ENCODE results near the gene IQGAP3.
A peak's percentile ranks its signal among the peaks of the same experiment; 100 is the strongest.

DNA sequence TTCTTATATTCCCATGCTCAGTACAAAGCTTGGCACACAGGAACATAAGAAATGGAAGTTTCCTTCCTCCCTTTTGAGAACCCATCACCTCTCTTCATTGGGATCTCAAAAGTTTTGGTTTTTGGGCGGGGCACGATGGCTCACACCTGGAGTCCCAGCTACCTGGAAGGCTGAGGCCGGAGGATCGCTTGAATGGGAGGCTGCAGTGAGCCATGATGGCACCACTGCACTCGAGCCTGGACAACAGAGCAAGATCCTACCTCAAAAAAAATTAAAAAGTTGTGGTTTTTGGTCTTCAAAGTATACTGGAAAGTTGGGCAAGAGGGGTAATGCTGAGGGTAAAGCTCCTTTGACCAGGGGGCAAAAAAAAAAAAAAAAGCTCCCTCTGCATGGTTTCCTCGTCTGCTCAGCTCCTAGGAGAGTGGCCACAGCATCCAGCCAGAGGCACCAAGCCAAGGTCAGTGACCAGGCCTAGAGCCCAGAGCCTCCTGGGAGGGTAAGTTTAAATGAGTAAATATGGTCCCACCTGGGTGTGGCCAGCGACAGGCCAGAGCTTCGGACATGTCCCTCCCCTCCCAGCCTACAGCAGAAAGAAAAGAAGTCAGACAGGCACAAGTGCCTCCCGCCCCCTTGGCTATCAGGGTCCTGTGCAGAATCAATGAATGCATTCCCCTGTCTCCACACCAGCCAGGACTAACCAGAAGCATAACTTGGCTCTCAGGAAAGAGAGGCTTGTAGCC is 76.8 kb downstream of the IQGAP3 start:
- TF ChIP-seq POLR2A (IDR thresholded peaks at IDR 0.05), result peak in 1 of 2 donors; percentile 34
- TF ChIP-seq, protein P1, sequence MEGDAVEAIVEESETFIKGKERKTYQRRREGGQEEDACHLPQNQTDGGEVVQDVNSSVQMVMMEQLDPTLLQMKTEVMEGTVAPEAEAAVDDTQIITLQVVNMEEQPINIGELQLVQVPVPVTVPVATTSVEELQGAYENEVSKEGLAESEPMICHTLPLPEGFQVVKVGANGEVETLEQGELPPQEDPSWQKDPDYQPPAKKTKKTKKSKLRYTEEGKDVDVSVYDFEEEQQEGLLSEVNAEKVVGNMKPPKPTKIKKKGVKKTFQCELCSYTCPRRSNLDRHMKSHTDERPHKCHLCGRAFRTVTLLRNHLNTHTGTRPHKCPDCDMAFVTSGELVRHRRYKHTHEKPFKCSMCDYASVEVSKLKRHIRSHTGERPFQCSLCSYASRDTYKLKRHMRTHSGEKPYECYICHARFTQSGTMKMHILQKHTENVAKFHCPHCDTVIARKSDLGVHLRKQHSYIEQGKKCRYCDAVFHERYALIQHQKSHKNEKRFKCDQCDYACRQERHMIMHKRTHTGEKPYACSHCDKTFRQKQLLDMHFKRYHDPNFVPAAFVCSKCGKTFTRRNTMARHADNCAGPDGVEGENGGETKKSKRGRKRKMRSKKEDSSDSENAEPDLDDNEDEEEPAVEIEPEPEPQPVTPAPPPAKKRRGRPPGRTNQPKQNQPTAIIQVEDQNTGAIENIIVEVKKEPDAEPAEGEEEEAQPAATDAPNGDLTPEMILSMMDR (IDR thresholded peaks at IDR 0.05), result no peak

Data from uterus (tissue), 2 donors.